Activated naive CD4-positive, alpha-beta T cell treated with anti-CD3 and anti-CD28 coated beads for 36 hours (primary cell): ENCODE data around the gene CTSA. TPM values are rescaled to one million over a fixed set of nuclear protein-coding genes. Genes with fewer than 3 reads are reported as not detected.
"Not testable (repeated sequence)": the region's sequence is repeated elsewhere in the genome, so short reads cannot be mapped to it uniquely, and the experiment has no call there.

Source experiments
- CTCF ChIA-PET: fragments of 350-600 bp; sonication (Branson Sonifier 250); formaldehyde crosslinking; loops from one replicate; lab custom pipeline; 2021; ENCODE audit warnings: antibody characterized with exemption; lab: Charles Lee
- DNase-seq: peaks from one replicate; pipeline ENCODE4 v3.0.0-alpha.2; 2020
- H3K27ac Mint-ChIP-seq: one replicate; pipeline ENCODE4 v1.8.0; 2021; ENCODE audit warnings: mild to moderate bottlenecking, mixed read lengths
- H3K27me3 Mint-ChIP-seq: one replicate; pipeline ENCODE4 v1.8.0; 2021; ENCODE audit warnings: low read depth, mixed read lengths
- H3K36me3 Mint-ChIP-seq: one replicate; pipeline ENCODE4 v1.8.0; 2021; ENCODE audit warnings: low read depth, mixed read lengths
- H3K4me1 Mint-ChIP-seq: one replicate; pipeline ENCODE4 v1.8.0; 2021; ENCODE audit warnings: low read depth, mixed read lengths
- H3K4me3 Mint-ChIP-seq: one replicate; pipeline ENCODE4 v1.8.0; 2021; ENCODE audit warnings: mild to moderate bottlenecking, moderate library complexity, mixed read lengths
- H3K9me3 Mint-ChIP-seq: one replicate; pipeline ENCODE4 v1.8.0; 2021; ENCODE audit warnings: mixed read lengths
- intact Hi-C: fragments of 100-400 bp; cut with micrococcal nuclease; formaldehyde crosslinking; loops from one replicate; pipeline ENCODE4 v1.15.1; 2023
- total RNA-seq, 2 experiments: library from RNA; stranded (reverse); gene quantifications; one replicate each; pipeline ENCODE4 v1.2.3, GENCODE V29; 2021

CTSA gene
- total RNA-seq, 2 experiments from 2014 or later: 28.7 to 31.5 TPM

- H3K27me3 Mint-ChIP-seq: no peaks in the 10 kb centered on the region
- DNase-seq: no peak
- H3K4me3 Mint-ChIP-seq: no peak overlapping the region
- intact Hi-C loops: no loop called here
- H3K36me3 Mint-ChIP-seq: peaks cover 2% of the 10 kb centered on the region
- H3K9me3 Mint-ChIP-seq: no peaks in the 10 kb centered on the region
- no peak overlapping the region for H3K27ac Mint-ChIP-seq
- CTCF ChIA-PET: no interaction called here
- no peaks in the 10 kb centered on the region for H3K4me1 Mint-ChIP-seq
Observed at GRCh38 chr20:45872626-45873025, 18.5 kb upstream of the CTSA start.

- H3K4me3 Mint-ChIP-seq: no peak overlapping the region
- intact Hi-C loops: no loop called here
- DNase-seq: no peak
- CTCF ChIA-PET: no interaction called here
- H3K27ac Mint-ChIP-seq: no peak overlapping the region
- no peaks in the 10 kb centered on the region for H3K9me3 Mint-ChIP-seq
- no peaks in the 10 kb centered on the region for H3K4me1 Mint-ChIP-seq
- H3K36me3 Mint-ChIP-seq: peaks cover 2% of the 10 kb centered on the region
- no peaks in the 10 kb centered on the region for H3K27me3 Mint-ChIP-seq
Observed at GRCh38 chr20:45873409-45874103, 17.6 kb upstream of the CTSA start.

GRCh38 chr20:45874104-45874481 is 17.0 kb upstream of the CTSA start:
- DNase-seq, intact Hi-C loops, H3K9me3 Mint-ChIP-seq, H3K27ac Mint-ChIP-seq, H3K27me3 Mint-ChIP-seq, CTCF ChIA-PET, H3K4me3 Mint-ChIP-seq, H3K4me1 Mint-ChIP-seq, H3K36me3 Mint-ChIP-seq: not testable (repeated sequence)

- no peak for DNase-seq
- Mint-ChIP-seq H3K27ac (no peak overlapping the region), H3K27me3 (no peaks in the 10 kb centered on the region), H3K4me3 (no peak overlapping the region), H3K4me1 (no peaks in the 10 kb centered on the region), H3K36me3 (peaks cover 2% of the 10 kb centered on the region), H3K9me3 (no peaks in the 10 kb centered on the region)
- CTCF ChIA-PET: no interaction called here
- intact Hi-C loops: no loop called here
Observed at GRCh38 chr20:45874576-45874975, 16.6 kb upstream of the CTSA start.

GRCh38 chr20:45878076-45878761 is 12.9 kb upstream of the CTSA start:
- CTCF ChIA-PET: interaction anchor here (0.7 to 1.0 kb wide), 2 partner anchors 11 to 12 kb away, joined by 3 to 4 read pairs; no protein-coding TSS in a partner anchor
- Mint-ChIP-seq H3K27me3 (no peaks in the 10 kb centered on the region), H3K9me3 (no peaks in the 10 kb centered on the region), H3K27ac (no peak overlapping the region), H3K4me1 (peaks cover 22% of the 10 kb centered on the region), H3K4me3 (no peak overlapping the region), H3K36me3 (peaks cover 7% of the 10 kb centered on the region)
- intact Hi-C loops: no loop called here
- DNase-seq: no peak

GRCh38 chr20:45880988-45881788 is 9.9 kb upstream of the CTSA start, which contains the start of gene ZSWIM1:
ZSWIM1 (plus strand) TSS chr20:45881227; CDS start chr20:45882593, 1,366 bp downstream.
- DNase-seq: peak; percentile 100
- Mint-ChIP-seq H3K4me3 (peak within 1 kb of the TSS; percentile 94), H3K27ac (peak within 1 kb of the TSS; percentile 93), H3K4me1 (peaks cover 48% of the 10 kb centered on the region), H3K36me3 (peaks cover 14% of the 10 kb centered on the region), H3K9me3 (no peaks in the 10 kb centered on the region), H3K27me3 (no peaks in the 10 kb centered on the region)
- CTCF ChIA-PET: interaction anchor here (0.6 to 1.3 kb wide), 6 partner anchors 8 to 89 kb away, joined by 3 to 5 read pairs (median 4); partner anchors contain the start of gene CTSA
- intact Hi-C loops: loop anchor here (1.0 to 2.0 kb wide), 6 partner anchors 10 to 90 kb away; partner anchors contain the start of genes ACOT8, CTSA, NEURL2 and UBE2C

- intact Hi-C loops: no loop called here
- H3K27ac Mint-ChIP-seq: peak overlapping the region; percentile 61
- peak overlapping the region; percentile 57 for H3K4me3 Mint-ChIP-seq
- no peaks in the 10 kb centered on the region for H3K27me3 Mint-ChIP-seq
- CTCF ChIA-PET: interaction anchor here (0.6 to 1.9 kb wide), 2 partner anchors 21 to 84 kb away, joined by 3 to 4 read pairs; no protein-coding TSS in a partner anchor
- no peaks in the 10 kb centered on the region for H3K9me3 Mint-ChIP-seq
- peaks cover 12% of the 10 kb centered on the region for H3K36me3 Mint-ChIP-seq
- peaks cover 49% of the 10 kb centered on the region for H3K4me1 Mint-ChIP-seq
- DNase-seq: no peak
Observed at GRCh38 chr20:45882469-45883099, 8.6 kb upstream of the CTSA start.

- H3K9me3 Mint-ChIP-seq: no peaks in the 10 kb centered on the region
- H3K27me3 Mint-ChIP-seq: no peaks in the 10 kb centered on the region
- H3K4me1 Mint-ChIP-seq: peaks cover 49% of the 10 kb centered on the region
- CTCF ChIA-PET: interaction anchor here (0.9 to 1.9 kb wide), 2 partner anchors 14 to 85 kb away, joined by 3 to 4 read pairs; no protein-coding TSS in a partner anchor
- H3K27ac Mint-ChIP-seq: peak overlapping the region; percentile 61
- no peak for DNase-seq
- H3K4me3 Mint-ChIP-seq: no peak overlapping the region
- intact Hi-C loops: no loop called here
- peaks cover 12% of the 10 kb centered on the region for H3K36me3 Mint-ChIP-seq
Observed at GRCh38 chr20:45883100-45883469, 8.1 kb upstream of the CTSA start.

GRCh38 chr20:45886590-45887345 is 4.4 kb upstream of the CTSA start:
- intact Hi-C loops: no loop called here
- no peaks in the 10 kb centered on the region for H3K27me3 Mint-ChIP-seq
- H3K36me3 Mint-ChIP-seq: peaks cover 10% of the 10 kb centered on the region
- no peaks in the 10 kb centered on the region for H3K9me3 Mint-ChIP-seq
- peaks cover 49% of the 10 kb centered on the region for H3K4me1 Mint-ChIP-seq
- H3K27ac Mint-ChIP-seq: no peak overlapping the region
- no peak for DNase-seq
- CTCF ChIA-PET: no interaction called here
- no peak overlapping the region for H3K4me3 Mint-ChIP-seq

- no peak for DNase-seq
- CTCF ChIA-PET: no interaction called here
- intact Hi-C loops: no loop called here
- H3K9me3 Mint-ChIP-seq: no peaks in the 10 kb centered on the region
- peaks cover 10% of the 10 kb centered on the region for H3K36me3 Mint-ChIP-seq
- no peaks in the 10 kb centered on the region for H3K27me3 Mint-ChIP-seq
- peaks cover 51% of the 10 kb centered on the region for H3K4me1 Mint-ChIP-seq
- H3K27ac Mint-ChIP-seq: no peak within 1 kb of the TSS
- H3K4me3 Mint-ChIP-seq: no peak within 1 kb of the TSS
Observed at GRCh38 chr20:45887346-45887715, 3.8 kb upstream of the CTSA start, which contains the start of gene SPATA25. SPATA25 (minus strand) TSS chr20:45887622; CDS start chr20:45887590, 32 bp downstream.

GRCh38 chr20:45888681-45889080 is 2.5 kb upstream of the CTSA start:
- Mint-ChIP-seq H3K36me3 (peaks cover 5% of the 10 kb centered on the region), H3K4me3 (no peak overlapping the region), H3K4me1 (peaks cover 44% of the 10 kb centered on the region), H3K9me3 (no peaks in the 10 kb centered on the region), H3K27me3 (no peaks in the 10 kb centered on the region), H3K27ac (no peak overlapping the region)
- no peak for DNase-seq
- CTCF ChIA-PET: interaction anchor here (0.5 to 2.1 kb wide), 2 partner anchors 89 to 1670 kb away, joined by 3 to 8 read pairs; no protein-coding TSS in a partner anchor
- intact Hi-C loops: no loop called here
